Tibial artery (tissue), 4 donors: Measurements from ENCODE around the gene C9orf153.

ENCODE experiments used
- DNase-seq, 2 donors: peaks; one replicate each; pipeline ENCODE4 v3.0.0-alpha.2; 2019
- H3K27ac ChIP-seq, 2 donors: fragments of 200-600 bp; sonication (generic) in 1 of 2; 1 replicate in 1 of 2; 2 replicates in 1 of 2; pipeline ENCODE4 v1.5.1; 2018 to 2019; ENCODE audit warnings: mild to moderate bottlenecking in 1 of 2
- H3K27me3 ChIP-seq, 2 donors: fragments of 200-600 bp; sonication (generic) in 1 of 2; one replicate each; pipeline versions ENCODE4 v1.5.1 to v1.6.0; 2016 to 2019
- H3K36me3 ChIP-seq, 3 donors: fragments of 200-600 bp; sonication (generic) in 2 of 3; one replicate each; pipeline ENCODE4 v1.5.1; 2016 to 2019; ENCODE audit warnings: mild to moderate bottlenecking in 2 of 3
- H3K4me1 ChIP-seq, 4 donors: fragments of 200-600 bp; sonication (generic) in 2 of 4; 1 replicate in 3 of 4; 2 replicates in 1 of 4; pipeline ENCODE4 v1.5.1; 2016 to 2019
- H3K4me3 ChIP-seq, 2 donors: fragments of 200-600 bp; sonication (generic) in 1 of 2; 1 replicate in 1 of 2; 2 replicates in 1 of 2; pipeline ENCODE4 v1.5.1; 2018 to 2019; ENCODE audit warnings: mild to moderate bottlenecking in 2 of 2
- H3K9me3 ChIP-seq, 3 donors: fragments of 200-600 bp; sonication (generic) in 1 of 3; one replicate each; pipeline ENCODE4 v1.5.1; 2016 to 2019
- intact Hi-C: fragments of 100-400 bp; cut with DNase I; formaldehyde crosslinking; loops from one replicate; pipeline ENCODE4 v1.15.0; 2023; ENCODE audit warnings: low total_unique reads
- TF ChIP-seq, protein P1 (sequence below), 2 experiments: fragments of 200-600 bp in 1 of 2; fragments of 450-650 bp in 1 of 2; IDR thresholded peaks; one replicate each; pipeline ENCODE4 v1.5.1; 2017 to 2019; ENCODE audit warnings: antibody characterized with exemption in 2 of 2, mild to moderate bottlenecking in 1 of 2, moderate library complexity in 1 of 2

C9orf153 gene

GRCh38 chr9:86187121-86187520 is 72.3 kb downstream of the C9orf153 start:
- H3K4me3 ChIP-seq = no peak overlapping the region
- TF ChIP-seq, protein P1, sequence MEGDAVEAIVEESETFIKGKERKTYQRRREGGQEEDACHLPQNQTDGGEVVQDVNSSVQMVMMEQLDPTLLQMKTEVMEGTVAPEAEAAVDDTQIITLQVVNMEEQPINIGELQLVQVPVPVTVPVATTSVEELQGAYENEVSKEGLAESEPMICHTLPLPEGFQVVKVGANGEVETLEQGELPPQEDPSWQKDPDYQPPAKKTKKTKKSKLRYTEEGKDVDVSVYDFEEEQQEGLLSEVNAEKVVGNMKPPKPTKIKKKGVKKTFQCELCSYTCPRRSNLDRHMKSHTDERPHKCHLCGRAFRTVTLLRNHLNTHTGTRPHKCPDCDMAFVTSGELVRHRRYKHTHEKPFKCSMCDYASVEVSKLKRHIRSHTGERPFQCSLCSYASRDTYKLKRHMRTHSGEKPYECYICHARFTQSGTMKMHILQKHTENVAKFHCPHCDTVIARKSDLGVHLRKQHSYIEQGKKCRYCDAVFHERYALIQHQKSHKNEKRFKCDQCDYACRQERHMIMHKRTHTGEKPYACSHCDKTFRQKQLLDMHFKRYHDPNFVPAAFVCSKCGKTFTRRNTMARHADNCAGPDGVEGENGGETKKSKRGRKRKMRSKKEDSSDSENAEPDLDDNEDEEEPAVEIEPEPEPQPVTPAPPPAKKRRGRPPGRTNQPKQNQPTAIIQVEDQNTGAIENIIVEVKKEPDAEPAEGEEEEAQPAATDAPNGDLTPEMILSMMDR (IDR thresholded peaks at IDR 0.05) = no peak
- no peaks in the 10 kb centered on the region for H3K27me3 ChIP-seq
- H3K27ac ChIP-seq = no peak overlapping the region
- intact Hi-C loops = no loop called here
- H3K4me1 ChIP-seq = no peaks in the 10 kb centered on the region
- no peak for DNase-seq
- peaks cover 0 to 20% (median under 1%) of the 10 kb centered on the region in 3 donors for H3K9me3 ChIP-seq
- no peaks in the 10 kb centered on the region for H3K36me3 ChIP-seq

DNA sequence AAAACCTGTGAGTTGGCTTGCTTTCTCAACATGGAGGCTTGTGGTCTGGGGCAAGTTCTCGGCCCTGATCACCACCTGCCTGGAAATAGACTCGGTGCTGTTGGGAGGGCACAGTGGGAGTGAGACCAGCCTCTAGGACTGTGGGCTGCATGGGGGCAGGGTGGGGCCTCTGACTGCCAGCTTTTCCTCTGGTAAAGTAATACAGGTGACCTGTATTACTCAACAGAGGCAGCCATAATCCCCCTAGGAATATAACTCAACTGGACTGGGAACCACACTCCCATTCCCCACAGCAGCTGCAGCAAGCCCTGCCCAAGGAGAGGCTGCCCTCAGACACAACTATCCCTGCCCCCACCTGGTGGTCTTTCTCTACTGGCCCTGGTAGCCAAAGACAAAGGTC is 72.8 kb downstream of the C9orf153 start:
- intact Hi-C loops = no loop called here
- peaks cover 0 to 16% (median 0%) of the 10 kb centered on the region in 3 donors for H3K9me3 ChIP-seq
- H3K27me3 ChIP-seq = no peaks in the 10 kb centered on the region
- H3K4me3 ChIP-seq = no peak overlapping the region
- H3K27ac ChIP-seq = no peak overlapping the region
- TF ChIP-seq, protein P1 (IDR thresholded peaks at IDR 0.05) = no peak
- no peaks in the 10 kb centered on the region for H3K36me3 ChIP-seq
- no peaks in the 10 kb centered on the region for H3K4me1 ChIP-seq
- DNase-seq = no peak

- TF ChIP-seq, protein P1 (IDR thresholded peaks at IDR 0.05) = no peak
- DNase-seq = no peak
- intact Hi-C loops = no loop called here
- Histone ChIP-seq H3K27me3 (no peaks in the 10 kb centered on the region), H3K27ac (no peak overlapping the region), H3K4me1 (no peaks in the 10 kb centered on the region), H3K9me3 (peaks cover 0 to 16% (median 0%) of the 10 kb centered on the region in 3 donors), H3K36me3 (no peaks in the 10 kb centered on the region), H3K4me3 (no peak overlapping the region)
These were observed 73.6 kb downstream of the C9orf153 start for GRCh38 chr9:86185872-86186271.

GRCh38 chr9:86184138-86184524 is 75.3 kb downstream of the C9orf153 start:
- Histone ChIP-seq H3K4me3 (no peak overlapping the region), H3K36me3 (no peaks in the 10 kb centered on the region), H3K27ac (no peak overlapping the region), H3K9me3 (peaks cover 0 to 15% (median 0%) of the 10 kb centered on the region in 3 donors), H3K27me3 (no peaks in the 10 kb centered on the region), H3K4me1 (no peaks in the 10 kb centered on the region)
- TF ChIP-seq, protein P1 (IDR thresholded peaks at IDR 0.05) = no peak
- intact Hi-C loops = no loop called here
- no peak for DNase-seq

- no peaks in the 10 kb centered on the region for H3K27me3 ChIP-seq
- no peak overlapping the region for H3K27ac ChIP-seq
- peaks cover 0 to 9% (median 0%) of the 10 kb centered on the region in 3 donors for H3K9me3 ChIP-seq
- no peaks in the 10 kb centered on the region for H3K4me1 ChIP-seq
- TF ChIP-seq, protein P1 (IDR thresholded peaks at IDR 0.05) = no peak
- H3K4me3 ChIP-seq = no peak overlapping the region
- intact Hi-C loops = no loop called here
- DNase-seq = no peak
- no peaks in the 10 kb centered on the region for H3K36me3 ChIP-seq
These were observed 76.0 kb downstream of the C9orf153 start for GRCh38 chr9:86183229-86184137.
